ENCODE results near the gene SNRPA. TPM values are rescaled to one million over a fixed set of nuclear protein-coding genes. Genes with fewer than 3 reads are reported as not detected.
A peak's percentile ranks its signal among the peaks of the same experiment; 100 is the strongest.

The SNRPA gene
- total and polyA plus RNA-seq, 2 of the 13 experiments (the other 11 are each of a cell fraction or from before 2014, with no cell fraction given): 59.6 to 162 TPM

DNA sequence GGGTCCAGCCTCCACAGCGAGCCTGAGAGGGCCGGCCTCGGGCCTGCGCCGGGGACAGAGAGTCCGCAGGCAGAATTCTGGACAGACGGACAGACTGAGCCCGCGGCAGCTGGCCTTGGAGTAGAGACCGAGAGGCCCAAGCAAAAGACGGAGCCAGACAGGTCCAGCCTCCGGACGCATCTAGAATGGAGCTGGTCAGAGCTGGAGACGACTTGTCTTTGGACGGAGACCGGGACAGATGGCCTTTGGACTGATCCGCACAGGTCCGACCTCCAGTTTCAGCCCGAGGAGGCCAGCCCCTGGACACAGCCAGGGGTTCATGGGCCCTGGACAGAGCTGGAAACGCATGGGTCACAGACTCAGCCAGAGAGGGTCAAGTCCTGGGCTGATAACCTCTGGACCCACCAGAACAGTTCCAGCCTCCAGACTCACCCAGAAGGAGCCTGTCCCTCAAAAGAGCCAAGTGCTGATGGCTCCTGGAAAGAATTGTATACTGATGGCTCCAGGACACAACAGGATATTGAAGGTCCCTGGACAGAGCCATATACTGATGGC is 33.6 kb upstream of the SNRPA start (continued):
- TF ChIP-seq THAP7 (CRISPR knock-in tag; IDR thresholded peaks at IDR 0.05): 0 out of 2 replicates have a peak, but pooled peaks have one; percentile 49
- peak; percentile 29; the same call in 1 of the 2 replicates for TF ChIP-seq ZNF790 (CRISPR knock-in tag; IDR thresholded peaks at IDR 0.05; ENCODE audit: borderline replicate concordance)
- TF ChIP-seq POLR2G (IDR thresholded peaks at IDR 0.05; ENCODE audit: low read depth, low read length): peak; percentile 30; the same call in 1 of the 2 replicates
- TF ChIP-seq RORA (CRISPR knock-in tag; IDR thresholded peaks at IDR 0.05): no peak
- TF ChIP-seq ZBTB3 (CRISPR knock-in tag; IDR thresholded peaks at IDR 0.05; ENCODE audit: borderline replicate concordance, low read depth): 0 out of 2 replicates have a peak, but pooled peaks have one; percentile 6
- TF ChIP-seq, protein P1, sequence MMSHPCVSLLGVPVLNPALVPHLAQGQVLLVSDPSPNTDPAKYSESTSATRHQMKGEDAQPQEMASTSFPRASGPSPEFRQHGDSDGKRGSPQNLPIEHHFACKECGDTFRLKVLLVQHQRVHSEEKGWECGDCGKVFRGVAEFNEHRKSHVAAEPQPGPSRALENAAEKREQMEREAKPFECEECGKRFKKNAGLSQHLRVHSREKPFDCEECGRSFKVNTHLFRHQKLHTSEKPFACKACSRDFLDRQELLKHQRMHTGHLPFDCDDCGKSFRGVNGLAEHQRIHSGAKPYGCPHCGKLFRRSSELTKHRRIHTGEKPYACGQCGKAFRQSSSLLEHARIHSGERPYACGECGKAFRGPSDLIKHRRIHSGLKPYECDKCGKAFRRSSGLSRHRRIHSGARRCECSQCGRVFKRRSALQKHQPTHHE (CRISPR knock-in tag; IDR thresholded peaks at IDR 0.05; ENCODE audit: borderline replicate concordance): 0 out of 2 replicates have a peak, but pooled peaks have one; percentile 23
- TF ChIP-seq TAF1 (CRISPR knock-in tag; IDR thresholded peaks at IDR 0.05): peak; percentile 34
- TF ChIP-seq POLR2A (IDR thresholded peaks at IDR 0.05; ENCODE audit: insufficient read depth in 1 of 2, low read depth in 2 of 2, low read length in 2 of 2): peak; percentile 52 to 70; a peak in 3 of 4 replicates
- no peak for TF ChIP-seq SP4 (CRISPR knock-in tag; IDR thresholded peaks at IDR 0.05)
- TF ChIP-seq, protein P2, sequence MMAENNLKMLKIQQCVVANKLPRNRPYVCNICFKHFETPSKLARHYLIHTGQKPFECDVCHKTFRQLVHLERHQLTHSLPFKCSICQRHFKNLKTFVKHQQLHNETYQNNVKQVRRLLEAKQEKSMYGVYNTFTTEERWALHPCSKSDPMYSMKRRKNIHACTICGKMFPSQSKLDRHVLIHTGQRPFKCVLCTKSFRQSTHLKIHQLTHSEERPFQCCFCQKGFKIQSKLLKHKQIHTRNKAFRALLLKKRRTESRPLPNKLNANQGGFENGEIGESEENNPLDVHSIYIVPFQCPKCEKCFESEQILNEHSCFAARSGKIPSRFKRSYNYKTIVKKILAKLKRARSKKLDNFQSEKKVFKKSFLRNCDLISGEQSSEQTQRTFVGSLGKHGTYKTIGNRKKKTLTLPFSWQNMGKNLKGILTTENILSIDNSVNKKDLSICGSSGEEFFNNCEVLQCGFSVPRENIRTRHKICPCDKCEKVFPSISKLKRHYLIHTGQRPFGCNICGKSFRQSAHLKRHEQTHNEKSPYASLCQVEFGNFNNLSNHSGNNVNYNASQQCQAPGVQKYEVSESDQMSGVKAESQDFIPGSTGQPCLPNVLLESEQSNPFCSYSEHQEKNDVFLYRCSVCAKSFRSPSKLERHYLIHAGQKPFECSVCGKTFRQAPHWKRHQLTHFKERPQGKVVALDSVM (CRISPR knock-in tag; IDR thresholded peaks at IDR 0.05): peak; percentile 76; the same call in 1 of the 2 replicates
- TF ChIP-seq TBL1XR1 (IDR thresholded peaks at IDR 0.05; ENCODE audit: borderline replicate concordance, low read length, partially characterized antibody): no peak
- peak; percentile 53; the same call in 1 of the 2 replicates for TF ChIP-seq NR2F6 (IDR thresholded peaks at IDR 0.05)
- TF ChIP-seq NR2F6 (CRISPR knock-in tag; IDR thresholded peaks at IDR 0.05): no peak
- no peak for TF ChIP-seq JDP2 (CRISPR knock-in tag; IDR thresholded peaks at IDR 0.05; ENCODE audit: borderline replicate concordance)
- TF ChIP-seq MXD1 (CRISPR knock-in tag; IDR thresholded peaks at IDR 0.05): peak; percentile 69
- TF ChIP-seq ZFX (CRISPR knock-in tag; IDR thresholded peaks at IDR 0.05; ENCODE audit: low read depth): peak; percentile 64; the same call in 1 of the 2 replicates
- 0 out of 2 replicates have a peak, but pooled peaks have one; percentile 15 for TF ChIP-seq BCL3 (CRISPR knock-in tag; IDR thresholded peaks at IDR 0.05)
- TF ChIP-seq MAFK (conservative IDR thresholded peaks at IDR 0.05 in 1 of 2, IDR thresholded peaks at IDR 0.05 in 1 of 2; ENCODE audit: low read length in 2 of 2): no peak
- TF ChIP-seq, protein P3, sequence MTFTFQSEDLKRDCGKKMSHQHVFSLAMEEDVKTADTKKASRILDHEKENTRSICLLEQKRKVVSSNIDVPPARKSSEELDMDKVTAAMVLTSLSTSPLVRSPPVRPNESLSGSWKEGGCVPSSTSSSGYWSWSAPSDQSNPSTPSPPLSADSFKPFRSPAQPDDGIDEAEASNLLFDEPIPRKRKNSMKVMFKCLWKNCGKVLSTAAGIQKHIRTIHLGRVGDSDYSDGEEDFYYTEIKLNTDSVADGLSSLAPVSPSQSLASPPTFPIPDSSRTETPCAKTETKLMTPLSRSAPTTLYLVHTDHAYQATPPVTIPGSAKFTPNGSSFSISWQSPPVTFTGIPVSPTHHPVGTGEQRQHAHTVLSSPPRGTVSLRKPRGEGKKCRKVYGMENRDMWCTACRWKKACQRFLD (CRISPR knock-in tag; IDR thresholded peaks at IDR 0.05; ENCODE audit: borderline replicate concordance): 0 out of 2 replicates have a peak, but pooled peaks have one; percentile 2
- TF ChIP-seq ZNF274 (CRISPR knock-in tag; IDR thresholded peaks at IDR 0.05): no peak
- TF ChIP-seq ZNF564 (CRISPR knock-in tag; IDR thresholded peaks at IDR 0.05): peak; percentile 20; the same call in 1 of the 2 replicates
- TF ChIP-seq NR2C2 (CRISPR knock-in tag; IDR thresholded peaks at IDR 0.05; ENCODE audit: borderline replicate concordance): 0 out of 2 replicates have a peak, but pooled peaks have one; percentile 6
- 0 out of 2 replicates have a peak, but pooled peaks have one; percentile 0 for TF ChIP-seq ZNF335 (CRISPR knock-in tag; IDR thresholded peaks at IDR 0.05)

Measured in HepG2 (cell line).